Iris pigment epithelial cell (primary cell): Measurements from ENCODE around the gene TDP2.
"Not testable (repeated sequence)": the region's sequence is repeated elsewhere in the genome, so short reads cannot be mapped to it uniquely, and the experiment has no call there.

ENCODE experiments used
- DNase-seq: peaks from one replicate; pipeline ENCODE4 v3.0.0-alpha.2; 2011; ENCODE audit warnings: low read depth

TDP2 gene

DNA sequence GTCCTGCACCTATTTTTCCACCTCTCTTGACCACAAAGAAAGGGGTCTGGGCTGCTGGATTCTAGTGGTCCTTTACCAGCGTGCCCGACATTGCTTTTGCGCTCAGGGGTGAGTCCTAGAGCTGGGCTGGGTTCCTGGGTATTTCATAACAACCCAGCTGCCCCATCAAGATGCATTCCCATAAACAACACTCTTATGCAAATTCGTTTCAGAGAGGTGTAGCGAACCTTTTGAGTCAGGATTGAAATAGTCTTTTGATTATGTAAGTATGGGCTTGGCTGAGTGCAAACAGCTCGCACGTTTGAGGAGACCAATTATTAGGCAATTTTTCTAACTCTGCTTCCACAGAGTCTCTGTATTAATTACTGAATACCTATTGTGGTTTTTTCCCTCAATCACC, 13.9 kb upstream of the TDP2 start:
- no peak for DNase-seq

DNA sequence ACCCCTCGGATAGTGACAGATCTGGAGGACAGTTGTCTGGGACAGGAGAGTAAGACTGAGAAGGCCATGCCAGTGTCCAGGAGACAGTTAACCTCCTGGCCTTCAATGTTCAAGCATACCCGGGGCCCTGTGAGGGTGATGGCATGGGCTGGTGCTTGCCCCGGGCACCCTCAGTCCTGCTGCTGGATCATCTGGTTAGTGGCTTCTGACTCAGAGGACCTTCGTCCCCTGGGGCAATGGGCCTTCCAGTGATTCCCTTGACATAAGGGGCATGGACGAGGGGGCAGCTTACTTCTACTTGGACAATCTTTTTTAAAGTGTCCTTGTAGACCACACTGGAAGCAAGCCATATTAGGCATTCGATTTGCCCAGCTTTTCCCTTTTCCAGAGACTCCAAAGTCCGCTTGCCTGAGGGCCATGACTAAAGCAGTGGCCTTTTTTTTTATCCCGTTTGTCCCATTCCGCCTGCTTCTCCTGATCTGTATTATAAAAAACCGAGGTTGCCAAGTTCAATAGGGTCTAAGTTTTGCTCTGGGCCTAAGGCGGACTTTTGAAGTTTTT, 12.2 kb upstream of the TDP2 start:
- not testable (repeated sequence) for DNase-seq

DNA sequence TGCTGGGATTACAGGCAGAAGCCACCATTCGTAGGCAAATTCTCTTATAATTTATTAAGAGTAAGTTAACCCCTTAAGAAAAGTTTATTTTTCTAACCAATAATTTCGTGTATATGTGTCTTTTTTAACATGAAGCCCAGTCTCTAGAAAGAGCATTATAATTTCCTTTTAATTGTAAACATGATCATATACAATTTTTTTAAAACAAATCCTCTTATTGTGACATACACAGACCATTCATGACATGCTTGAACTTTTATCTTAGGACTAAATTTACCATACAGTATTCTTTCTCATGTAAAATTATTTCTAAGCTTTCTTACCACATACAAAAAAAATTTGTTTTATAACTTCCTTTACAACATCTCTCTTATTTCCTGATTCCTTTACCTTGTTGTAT, 6.9 kb upstream of the TDP2 start:
- DNase-seq: no peak

DNA sequence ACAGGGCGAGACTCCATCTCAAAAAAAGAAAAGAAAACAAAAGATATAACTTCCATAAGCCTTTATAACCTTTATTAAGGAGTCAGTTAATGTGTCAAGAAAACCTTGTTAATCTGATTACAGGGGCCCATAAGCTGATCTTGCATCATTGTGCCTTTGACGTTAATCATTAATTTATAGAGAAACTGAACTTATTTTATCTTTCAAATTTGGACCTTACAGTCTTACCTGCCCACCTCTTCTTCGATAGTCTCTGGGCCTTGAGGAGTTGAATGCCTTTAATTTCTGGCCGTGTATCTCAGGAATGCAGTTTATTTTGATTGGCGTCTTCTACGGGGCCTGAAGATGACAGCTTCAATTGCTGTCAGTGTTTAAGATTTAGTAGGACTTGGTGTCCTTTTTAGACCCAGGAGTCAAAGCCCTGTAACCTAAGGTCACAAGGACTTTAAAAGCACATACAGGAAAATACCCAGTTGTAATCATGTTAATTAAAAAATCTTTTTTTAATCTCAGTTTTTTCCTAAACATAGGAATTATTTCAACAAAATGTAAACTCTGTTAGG, 6.0 kb upstream of the TDP2 start:
- no peak for DNase-seq

DNA sequence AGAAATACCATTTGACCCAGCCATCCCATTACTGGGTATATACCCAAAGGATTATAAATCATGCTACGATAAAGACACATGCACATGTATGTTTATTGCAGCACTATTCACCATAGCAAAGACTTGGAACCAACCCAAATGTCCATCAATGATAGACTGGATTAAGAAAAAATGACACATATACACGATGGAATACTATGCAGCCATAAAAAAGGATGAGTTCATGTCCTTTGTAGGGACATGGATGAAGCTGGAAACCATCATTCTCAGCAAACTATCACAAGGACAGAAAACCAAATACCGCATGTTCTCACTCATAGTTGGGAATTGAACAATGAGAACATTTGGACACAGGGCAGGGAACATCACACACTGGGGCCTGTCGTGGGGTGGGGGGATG, 4.4 kb upstream of the TDP2 start:
- DNase-seq: not testable (repeated sequence)

DNA sequence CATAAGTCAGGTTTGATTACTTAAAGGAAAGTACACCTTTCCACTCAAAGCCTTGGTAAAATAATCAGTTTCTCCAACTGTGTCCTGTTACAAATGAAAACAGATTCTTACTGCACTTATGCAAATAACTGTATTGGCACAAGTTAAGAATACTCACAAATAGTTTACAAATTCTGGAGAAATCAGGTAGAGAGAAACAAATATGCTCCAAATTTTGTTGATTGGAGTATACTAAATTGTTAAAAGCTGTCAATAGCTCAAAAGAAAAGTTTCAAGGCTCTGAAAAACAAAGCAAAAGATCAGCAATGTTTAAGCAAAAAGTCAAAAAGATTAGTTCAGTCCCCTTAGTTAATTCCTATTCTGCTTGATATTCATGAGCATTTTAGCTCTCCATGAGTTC, 3.8 kb upstream of the TDP2 start:
- not testable (repeated sequence) for DNase-seq

DNA sequence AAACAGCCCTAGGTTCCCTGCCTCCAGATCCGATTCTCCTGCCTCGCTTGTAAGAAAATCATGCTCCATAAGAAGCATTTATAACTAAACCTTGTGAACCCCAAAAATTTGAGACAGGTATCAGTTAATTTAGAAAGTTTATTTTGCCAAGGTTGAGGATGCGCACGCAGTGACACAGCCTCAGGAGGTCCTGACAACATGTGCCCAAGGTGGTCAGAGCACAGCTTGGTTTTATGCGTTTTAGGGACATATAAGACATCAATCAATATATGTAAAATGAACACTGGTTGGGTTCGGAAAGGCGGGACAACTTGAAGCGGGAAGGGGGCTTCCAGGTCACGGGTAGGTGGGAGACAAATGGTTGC, 2.3 kb upstream of the TDP2 start:
- DNase-seq: no peak

DNA sequence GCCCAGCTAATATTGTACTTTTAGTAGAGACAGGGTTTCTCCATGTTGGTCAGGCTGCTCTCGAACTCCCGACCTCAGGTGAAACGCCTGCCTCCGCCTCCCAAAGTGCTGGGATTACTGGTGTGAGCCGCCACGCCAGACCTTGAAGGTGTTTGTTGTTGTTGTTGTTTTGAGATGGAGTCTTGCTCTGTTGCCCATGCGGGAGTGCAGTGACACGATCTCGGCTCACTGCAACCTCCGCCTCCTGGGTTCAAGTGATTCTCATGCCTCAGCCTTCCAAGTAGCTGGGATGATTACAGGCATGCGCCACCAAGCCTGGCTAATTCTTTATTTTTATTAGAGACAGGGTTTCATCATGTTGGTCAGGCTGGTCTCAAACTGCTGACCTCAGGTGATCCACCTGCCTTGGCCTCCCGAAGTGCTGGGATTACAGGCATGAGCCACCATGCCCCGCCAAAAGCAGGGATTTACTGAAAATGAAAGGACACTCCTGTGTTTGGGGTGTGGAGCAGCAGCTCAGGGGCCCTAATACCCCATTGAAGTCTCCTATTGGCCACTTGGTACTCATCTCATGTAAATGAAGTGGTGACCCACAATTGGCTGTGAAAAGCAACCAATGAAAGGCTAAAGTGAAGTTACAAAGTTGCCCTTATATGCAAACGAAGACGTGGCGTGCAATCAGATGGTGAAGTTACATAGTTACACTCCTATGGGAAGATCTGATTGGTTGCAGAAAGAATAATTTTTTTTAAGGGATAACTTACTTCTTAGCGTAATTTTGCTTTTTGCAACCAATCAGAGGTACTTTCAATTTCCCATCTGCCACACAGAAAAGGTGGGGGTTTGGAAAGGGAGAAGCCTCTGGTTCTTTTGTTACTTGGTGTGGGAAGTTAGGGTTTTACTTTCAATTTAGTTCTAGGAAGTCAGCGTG, 1.6 kb upstream of the TDP2 start:
- DNase-seq: not testable (repeated sequence)

DNA sequence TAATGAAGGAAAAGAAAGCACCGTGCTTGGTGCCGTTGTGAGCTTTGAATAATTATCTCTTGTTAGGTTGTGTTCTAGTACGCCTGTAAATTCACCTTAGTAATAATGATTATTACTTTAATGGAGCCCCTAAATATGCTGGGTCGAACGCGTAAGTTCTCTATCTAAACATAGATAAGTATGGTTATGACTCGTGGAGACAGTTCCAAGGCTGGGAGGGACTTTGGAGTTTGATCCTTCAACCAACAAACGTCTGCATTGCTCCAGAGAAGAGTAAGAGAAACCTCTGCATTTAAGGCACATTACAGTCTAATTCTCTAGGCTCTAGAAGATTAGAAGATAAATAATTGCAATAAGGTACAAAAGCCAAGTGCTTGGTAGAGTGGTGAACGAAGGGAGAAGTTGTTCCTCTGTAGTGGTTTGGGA, 692 bp upstream of the TDP2 start:
- peak; percentile 39 for DNase-seq

DNA sequence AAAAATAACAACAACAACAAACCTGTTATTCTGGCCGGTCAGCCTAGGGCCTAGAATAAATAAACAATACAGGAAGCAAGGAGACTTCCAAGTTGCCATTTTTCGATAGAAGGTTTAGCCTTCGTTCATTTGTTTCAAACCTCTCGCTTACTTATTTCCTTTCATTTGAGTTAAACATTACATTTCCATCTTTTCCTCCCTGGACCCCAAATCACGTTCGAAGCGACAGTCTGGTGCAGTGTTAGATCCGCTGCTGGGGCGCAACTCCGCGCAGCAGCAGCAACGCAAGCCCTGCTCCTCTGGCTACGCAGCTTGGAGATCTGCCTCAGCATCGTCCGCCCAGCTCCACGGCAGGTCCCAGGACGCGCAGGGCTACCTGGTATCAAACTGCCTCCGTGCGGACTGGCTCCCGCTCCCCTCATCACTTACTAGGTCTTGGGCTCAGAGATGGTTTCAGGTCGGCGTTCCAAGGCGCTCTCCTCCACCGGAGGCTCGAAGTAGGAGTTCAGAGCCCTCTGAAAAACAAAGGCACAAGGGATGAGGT, 530 bp downstream of the TDP2 start:
- peak; percentile 58 for DNase-seq

DNA sequence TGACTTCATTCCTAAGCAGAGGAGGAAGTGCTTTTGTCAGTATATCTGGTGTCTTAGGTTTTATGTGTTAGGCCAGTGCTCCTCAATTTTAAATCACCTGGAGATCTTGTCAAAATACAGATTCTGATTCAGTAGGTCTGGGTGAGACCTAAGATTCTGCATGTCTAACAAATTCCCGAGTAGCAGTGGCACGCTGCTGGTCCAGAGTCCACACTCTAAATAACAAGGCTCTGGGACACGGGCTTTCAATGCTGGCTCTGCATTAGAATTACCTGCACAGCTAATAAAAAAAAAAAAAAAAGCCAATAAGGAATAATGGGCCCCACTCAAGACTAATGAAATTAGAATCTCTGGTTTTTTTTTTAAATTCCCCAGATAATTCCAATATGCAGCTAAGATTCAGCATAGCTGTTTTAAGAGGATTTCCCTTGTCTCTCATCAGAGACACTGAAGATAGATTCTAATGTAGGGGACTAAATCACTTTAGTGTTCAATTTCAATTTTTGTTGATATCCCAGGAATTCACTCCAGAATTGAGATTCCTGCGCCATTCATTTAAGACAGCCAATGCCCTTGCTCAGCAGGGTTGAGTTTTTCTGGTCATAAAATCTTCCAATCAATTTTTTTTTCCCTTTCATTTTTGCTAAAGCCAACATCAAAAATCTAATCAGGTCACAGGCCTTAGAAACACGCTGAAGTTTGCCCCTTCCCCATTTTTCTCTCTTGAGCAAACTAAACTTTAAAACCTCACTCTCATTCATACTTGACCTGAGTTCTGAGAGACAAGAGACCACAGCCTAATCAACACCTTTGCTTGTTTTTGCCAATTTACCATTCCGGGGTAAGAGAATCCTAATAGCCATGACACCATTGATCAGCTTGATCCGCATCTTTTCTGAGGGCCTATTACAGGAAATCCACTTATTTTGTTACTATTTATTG, 2.4 kb downstream of the TDP2 start:
- DNase-seq: no peak

DNA sequence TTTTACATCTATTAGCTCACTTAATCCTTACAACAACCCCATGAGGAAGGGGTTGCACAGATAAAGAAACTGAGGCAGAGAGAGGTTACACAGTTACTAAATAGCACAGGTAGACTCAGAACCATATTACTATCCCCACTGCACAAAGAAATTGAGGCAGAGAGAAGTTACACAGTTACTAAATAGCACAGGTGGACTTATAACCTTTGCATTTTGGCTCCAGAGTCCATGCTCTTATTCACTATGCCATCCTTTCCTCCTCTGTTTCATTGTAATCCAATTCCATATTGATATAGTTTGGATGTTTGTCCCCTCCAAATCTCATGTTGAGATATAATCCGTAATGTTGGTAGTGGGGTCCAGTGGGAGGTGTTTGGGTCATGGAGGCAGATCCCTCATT, 3.5 kb downstream of the TDP2 start:
- DNase-seq: no peak

DNA sequence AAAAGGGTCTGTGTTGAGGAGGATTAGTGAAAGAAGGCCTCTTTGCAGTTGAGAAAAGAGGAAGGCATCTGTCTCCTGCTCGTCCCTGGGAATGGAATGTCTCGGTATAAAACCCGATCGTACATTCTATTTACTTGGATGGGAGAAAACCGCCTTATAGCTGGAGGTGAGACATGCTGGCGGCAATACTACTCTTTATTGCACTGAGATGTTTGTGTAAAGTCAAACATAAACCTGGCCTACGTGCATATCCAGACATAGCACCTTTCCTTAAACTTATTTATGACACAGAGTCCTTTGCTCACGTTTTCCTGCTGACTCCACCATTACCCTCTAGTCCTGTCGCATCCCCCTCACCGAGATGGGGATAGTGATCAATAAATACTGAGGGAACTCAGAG, 4.5 kb downstream of the TDP2 start:
- DNase-seq: no peak

DNA sequence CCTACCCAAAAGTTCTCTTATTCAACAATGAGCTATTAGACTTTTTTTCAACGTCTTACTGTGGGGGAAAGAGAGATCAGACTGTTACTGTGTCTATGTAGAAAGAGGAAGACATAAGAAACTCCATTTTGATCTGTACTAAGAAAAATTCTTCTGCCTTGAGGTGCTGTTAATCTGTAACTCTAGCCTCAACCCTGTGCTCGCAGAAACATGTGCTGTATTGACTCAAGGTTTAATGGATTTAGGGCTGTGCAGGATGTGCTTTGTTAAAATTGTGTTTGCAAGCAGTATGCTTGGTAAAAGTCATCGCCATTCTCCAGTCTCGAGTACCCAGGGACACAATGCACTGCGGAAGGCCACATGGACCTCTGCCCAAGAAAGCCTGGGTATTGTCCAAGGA, 4.9 kb downstream of the TDP2 start:
- DNase-seq: not testable (repeated sequence)

DNA sequence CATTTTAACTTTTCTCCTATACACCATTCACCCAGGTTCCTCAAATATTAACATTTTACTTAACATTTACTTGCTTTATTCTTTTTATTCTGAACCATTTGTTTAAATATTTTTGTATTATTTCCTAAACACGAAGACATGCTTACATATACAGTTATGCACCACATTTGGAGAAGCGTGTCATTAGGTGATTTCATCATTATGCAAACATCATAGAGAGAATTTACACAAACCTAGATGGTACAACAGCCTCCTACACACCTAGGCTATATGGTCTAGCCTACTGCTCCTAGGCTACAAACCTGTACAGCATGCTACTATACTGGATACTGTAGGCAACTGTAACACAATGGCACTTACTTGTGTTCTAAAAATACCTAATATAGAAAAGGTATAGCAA, 6.6 kb downstream of the TDP2 start:
- no peak for DNase-seq

DNA sequence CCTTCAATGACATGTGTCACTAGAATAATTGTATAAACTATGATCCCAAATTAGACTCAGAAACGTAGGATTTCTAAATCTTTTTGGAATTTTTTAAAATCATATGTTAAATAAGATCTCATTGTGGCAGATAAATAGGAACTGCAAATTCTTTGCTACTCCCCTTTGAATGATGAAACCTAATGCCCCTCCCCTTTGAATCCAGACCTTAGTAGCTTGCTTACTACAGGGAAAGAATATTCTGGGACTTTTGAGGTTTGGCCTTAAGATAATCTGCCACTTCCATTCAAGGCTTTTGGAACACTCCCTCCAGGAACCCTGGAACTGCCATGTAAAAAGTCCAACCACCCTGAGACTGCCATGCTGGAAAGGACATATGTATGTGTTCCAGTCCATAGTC, 7.1 kb downstream of the TDP2 start:
- DNase-seq: peak; percentile 60

DNA sequence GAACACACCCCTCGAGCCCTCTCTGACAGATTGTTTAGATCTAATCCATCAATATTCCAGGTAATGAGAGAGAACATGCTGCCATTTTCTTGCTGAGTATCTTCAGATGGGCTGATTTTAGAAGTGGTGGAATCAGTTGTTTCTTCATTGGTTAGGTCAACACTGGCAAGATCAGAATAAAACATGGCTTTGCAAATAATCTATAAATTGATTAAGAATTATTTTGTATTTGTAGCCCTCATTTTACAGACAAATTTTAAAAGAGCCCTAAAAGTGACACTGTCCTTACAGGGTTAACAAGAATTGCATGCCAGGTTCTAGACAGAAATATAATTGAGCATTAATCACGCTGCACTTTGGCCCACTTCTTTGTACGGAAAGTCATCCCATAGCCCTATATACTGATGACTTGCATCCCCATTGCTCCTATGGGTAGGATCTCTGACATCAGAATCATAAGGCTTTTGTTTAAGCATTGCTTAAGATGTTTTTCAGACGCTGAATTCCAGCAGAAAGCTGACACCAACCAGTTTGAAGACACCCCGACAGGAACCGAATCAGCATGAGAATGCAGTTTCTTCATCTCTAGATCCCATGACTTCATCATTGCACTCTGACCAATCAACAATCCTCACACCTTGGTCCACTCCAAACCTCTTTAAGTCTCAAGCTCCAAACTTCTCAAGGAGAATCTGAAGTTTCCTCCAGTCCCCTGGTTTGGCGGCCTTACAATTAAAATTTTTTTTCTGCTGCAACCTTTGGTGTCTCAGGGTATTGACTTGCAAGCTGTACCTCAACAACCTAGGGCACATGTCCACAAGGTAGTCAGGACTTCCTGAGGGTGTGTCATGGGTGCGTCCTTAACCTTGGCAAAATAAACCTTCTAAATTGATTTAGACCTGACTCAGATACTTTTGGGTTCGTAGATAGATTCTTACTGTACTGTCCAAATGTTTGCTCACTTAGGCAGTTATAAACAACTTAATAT, 7.8 kb downstream of the TDP2 start:
- peak; percentile 98 for DNase-seq

DNA sequence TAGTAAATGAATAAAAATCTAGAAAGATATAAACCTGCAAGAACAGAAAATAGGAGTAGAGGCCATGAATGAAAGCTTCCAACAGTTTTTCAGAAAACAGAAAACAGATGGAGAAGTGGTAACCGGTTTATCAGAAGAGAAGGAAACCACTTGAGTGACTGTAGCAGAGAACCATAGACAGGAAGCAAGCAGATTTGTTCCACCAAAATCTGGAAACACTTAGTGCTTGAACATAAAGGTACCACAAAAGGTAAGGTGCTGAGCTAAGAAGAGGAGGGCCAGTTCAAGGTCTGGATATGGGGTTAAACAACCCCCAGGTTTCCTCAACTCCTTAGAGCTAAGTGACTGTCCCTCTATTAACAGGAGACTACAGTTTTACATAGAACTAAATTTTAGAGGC, 11.5 kb downstream of the TDP2 start:
- no peak for DNase-seq

DNA sequence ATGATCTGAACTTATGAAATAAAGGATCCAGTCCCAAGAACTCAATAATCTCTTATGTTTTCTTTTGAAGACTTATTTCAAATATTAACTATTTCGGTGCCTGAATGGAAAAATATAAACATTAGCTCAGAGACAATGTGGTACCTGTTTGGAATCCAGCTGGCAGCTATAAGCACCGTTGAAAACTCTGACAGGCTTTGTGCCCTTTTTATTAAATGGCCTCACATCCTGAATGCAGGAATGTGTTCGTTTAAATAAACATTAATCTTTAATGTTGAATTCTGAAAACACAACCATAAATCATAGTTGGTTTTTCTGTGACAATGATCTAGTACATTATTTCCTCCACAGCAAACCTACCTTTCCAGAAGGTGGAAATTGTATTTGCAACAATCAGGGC, 16.3 kb downstream of the TDP2 start:
- DNase-seq: no peak

DNA sequence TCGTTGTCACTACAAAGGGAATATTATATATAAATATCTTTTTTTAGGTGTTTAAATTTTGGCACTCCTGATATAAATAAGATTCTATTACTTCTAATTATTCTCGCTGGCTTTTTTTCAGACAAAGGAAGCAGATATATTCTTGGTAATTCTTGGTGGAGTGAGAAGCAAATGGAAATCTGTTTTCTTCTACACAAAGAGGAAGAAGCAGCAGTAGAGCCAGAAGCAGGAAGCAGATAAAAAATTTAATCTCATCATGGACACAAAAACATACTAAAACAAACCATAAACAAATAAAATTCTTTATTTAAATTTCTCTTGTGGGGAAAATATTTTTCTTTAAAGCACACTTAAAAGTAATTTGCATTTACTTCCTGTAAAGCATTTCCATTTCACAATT, 17.0 kb downstream of the TDP2 start:
- no peak for DNase-seq

DNA sequence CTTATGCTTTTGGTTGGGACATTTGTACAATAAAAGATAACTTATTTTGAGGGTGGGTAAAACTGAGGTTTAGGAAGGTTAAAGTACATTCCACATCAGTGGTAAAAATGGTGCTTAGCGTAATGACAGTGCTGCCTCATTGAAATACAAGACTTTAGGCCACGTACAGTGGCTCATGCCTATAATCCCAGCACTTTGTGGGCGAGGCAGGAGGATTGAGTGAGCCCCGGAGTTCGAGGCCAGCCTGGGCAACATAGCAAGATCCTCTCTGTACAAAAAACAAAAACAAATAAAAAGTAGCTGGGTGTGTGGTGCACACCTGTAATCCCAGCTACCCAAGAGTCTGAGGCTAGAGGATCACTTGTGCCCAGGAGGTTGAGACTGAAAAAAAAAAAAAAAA, 18.4 kb downstream of the TDP2 start:
- DNase-seq: no peak
